ENCODE data around the gene BMPER. TPM values are rescaled to one million over a fixed set of nuclear protein-coding genes. Genes with fewer than 3 reads are reported as not detected.

The BMPER gene
- total RNA-seq, 1 experiment from 2014 or later, result not detected

DNA sequence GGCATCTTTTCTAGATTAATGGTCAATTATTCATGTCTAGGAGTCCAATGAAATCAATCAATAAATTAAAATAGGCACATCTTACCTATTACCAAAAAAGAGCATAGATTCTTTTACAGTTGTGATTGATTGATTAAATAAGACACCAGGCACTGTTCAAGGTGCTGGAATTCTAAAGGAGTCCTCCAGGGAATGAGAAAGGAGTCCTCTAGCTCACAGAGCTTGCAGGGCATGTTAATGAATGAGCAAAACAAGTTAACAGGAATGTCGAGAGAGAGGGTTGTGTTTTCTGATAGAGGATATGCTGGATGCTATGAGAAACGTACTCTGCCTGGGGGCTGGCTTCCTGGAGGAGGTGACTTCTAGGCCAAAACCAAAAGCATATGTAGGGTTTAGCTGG lies 191.4 kb downstream of the BMPER start:
- ChIA-PET CTCF (no interaction called here), POLR2A (no interaction called here)
- no TSS peak for BruUV-seq (replicated peaks)
- H3K9me3 Mint-ChIP-seq (ENCODE audit: unreplicated experiment), result peaks cover 8% of the 10 kb centered on the region
- no peak overlapping the region for H3K4me3 ChIP-seq (ENCODE audit: low read depth, low read length)
- TF ChIP-seq, protein P1, sequence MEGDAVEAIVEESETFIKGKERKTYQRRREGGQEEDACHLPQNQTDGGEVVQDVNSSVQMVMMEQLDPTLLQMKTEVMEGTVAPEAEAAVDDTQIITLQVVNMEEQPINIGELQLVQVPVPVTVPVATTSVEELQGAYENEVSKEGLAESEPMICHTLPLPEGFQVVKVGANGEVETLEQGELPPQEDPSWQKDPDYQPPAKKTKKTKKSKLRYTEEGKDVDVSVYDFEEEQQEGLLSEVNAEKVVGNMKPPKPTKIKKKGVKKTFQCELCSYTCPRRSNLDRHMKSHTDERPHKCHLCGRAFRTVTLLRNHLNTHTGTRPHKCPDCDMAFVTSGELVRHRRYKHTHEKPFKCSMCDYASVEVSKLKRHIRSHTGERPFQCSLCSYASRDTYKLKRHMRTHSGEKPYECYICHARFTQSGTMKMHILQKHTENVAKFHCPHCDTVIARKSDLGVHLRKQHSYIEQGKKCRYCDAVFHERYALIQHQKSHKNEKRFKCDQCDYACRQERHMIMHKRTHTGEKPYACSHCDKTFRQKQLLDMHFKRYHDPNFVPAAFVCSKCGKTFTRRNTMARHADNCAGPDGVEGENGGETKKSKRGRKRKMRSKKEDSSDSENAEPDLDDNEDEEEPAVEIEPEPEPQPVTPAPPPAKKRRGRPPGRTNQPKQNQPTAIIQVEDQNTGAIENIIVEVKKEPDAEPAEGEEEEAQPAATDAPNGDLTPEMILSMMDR (IDR thresholded peaks at IDR 0.05; ENCODE audit: insufficient read depth in 1 of 2, low read depth in 1 of 2, low read length in 1 of 2, severe bottlenecking in 1 of 2, unreplicated experiment in 1 of 2), result no peak
- no peak for DNase-seq
- no peak overlapping the region for H3K27ac Mint-ChIP-seq (ENCODE audit: unreplicated experiment)
- no peaks in the 10 kb centered on the region for H3K4me1 Mint-ChIP-seq (ENCODE audit: low read depth, unreplicated experiment)
- no peaks in the 10 kb centered on the region; the same call in 1 of the 2 replicates for H3K27me3 ChIP-seq (replicated peaks; ENCODE audit: control insufficient read depth, insufficient read depth, low read length)
- H3K4me1 ChIP-seq, result no peaks in the 10 kb centered on the region
- intact Hi-C loops (cut with micrococcal nuclease; ENCODE audit: unreplicated experiment), result no loop called here
- no peaks in the 10 kb centered on the region for H3K27me3 Mint-ChIP-seq (ENCODE audit: insufficient read depth, unreplicated experiment)
- no peaks in the 10 kb centered on the region for H3K9me3 ChIP-seq
- H3K36me3 Mint-ChIP-seq (ENCODE audit: insufficient read depth, unreplicated experiment), result no peaks in the 10 kb centered on the region
- H3K4me3 Mint-ChIP-seq (ENCODE audit: unreplicated experiment), result no peak overlapping the region
- H3K36me3 ChIP-seq (ENCODE audit: control insufficient read depth, insufficient read depth, low read length), result no peaks in the 10 kb centered on the region

DNA sequence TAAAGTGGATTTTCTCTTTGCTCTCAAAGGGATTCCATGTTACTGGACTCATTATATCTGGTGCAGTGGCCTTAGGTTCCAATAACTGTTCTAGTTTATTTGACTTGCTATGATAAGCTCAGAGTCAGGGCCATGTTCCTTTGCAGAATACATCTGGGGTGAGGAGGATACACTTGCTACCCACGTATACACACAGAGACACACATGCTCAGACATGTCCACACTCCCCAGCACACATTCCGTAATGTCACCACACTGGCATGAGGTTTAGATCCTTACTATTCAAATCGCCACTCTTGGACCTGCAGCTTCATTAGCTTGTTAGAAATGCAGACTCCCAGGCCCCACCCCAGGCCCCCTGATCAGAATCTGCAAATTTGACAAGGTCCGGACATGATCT lies 195.3 kb downstream of the BMPER start:
- no TSS peak for BruUV-seq (replicated peaks)
- POLR2A ChIA-PET, result no interaction called here
- no peak for DNase-seq
- Mint-ChIP-seq H3K4me3 (ENCODE audit: unreplicated experiment) (no peak overlapping the region), H3K36me3 (ENCODE audit: insufficient read depth, unreplicated experiment) (no peaks in the 10 kb centered on the region), H3K9me3 (ENCODE audit: unreplicated experiment) (no peaks in the 10 kb centered on the region), H3K27me3 (ENCODE audit: insufficient read depth, unreplicated experiment) (peaks cover 3% of the 10 kb centered on the region), H3K27ac (ENCODE audit: unreplicated experiment) (no peak overlapping the region), H3K4me1 (ENCODE audit: low read depth, unreplicated experiment) (no peaks in the 10 kb centered on the region)
- CTCF ChIA-PET, result no interaction called here
- no peaks in the 10 kb centered on the region for H3K9me3 ChIP-seq
- no peaks in the 10 kb centered on the region for H3K36me3 ChIP-seq (ENCODE audit: control insufficient read depth, insufficient read depth, low read length)
- TF ChIP-seq, protein P1 (IDR thresholded peaks at IDR 0.05; ENCODE audit: insufficient read depth in 1 of 2, low read depth in 1 of 2, low read length in 1 of 2, severe bottlenecking in 1 of 2, unreplicated experiment in 1 of 2), result no peak
- H3K4me3 ChIP-seq (ENCODE audit: low read depth, low read length), result no peak overlapping the region
- intact Hi-C loops (cut with micrococcal nuclease; ENCODE audit: unreplicated experiment), result no loop called here
- H3K4me1 ChIP-seq, result no peaks in the 10 kb centered on the region
- H3K27me3 ChIP-seq (replicated peaks; ENCODE audit: control insufficient read depth, insufficient read depth, low read length), result no peaks in the 10 kb centered on the region; the same call in 1 of the 2 replicates

DNA sequence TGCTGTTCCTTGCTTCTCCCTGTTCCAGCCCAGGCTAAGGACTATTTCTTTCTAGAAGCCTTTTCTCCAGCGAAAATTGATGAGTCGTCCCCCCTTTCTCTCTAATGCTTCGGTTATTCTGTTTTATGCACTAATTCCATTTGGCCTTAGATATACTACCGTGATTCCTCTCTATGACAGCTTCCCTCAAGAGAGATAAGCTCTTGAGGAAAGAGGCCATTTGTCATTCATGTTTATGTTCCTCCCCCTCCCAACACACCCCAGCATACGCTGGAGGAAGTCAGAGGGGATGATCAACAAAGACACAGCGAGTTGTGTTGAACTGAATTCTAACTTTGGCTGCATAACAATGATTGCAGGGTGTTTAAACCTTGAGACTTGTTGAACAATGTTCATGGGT lies 198.8 kb downstream of the BMPER start:
- Mint-ChIP-seq H3K9me3 (ENCODE audit: unreplicated experiment) (no peaks in the 10 kb centered on the region), H3K4me3 (ENCODE audit: unreplicated experiment) (no peak overlapping the region), H3K27ac (ENCODE audit: unreplicated experiment) (no peak overlapping the region), H3K27me3 (ENCODE audit: insufficient read depth, unreplicated experiment) (peaks cover 7% of the 10 kb centered on the region), H3K36me3 (ENCODE audit: insufficient read depth, unreplicated experiment) (no peaks in the 10 kb centered on the region), H3K4me1 (ENCODE audit: low read depth, unreplicated experiment) (no peaks in the 10 kb centered on the region)
- Histone ChIP-seq H3K27me3 (replicated peaks; ENCODE audit: control insufficient read depth, insufficient read depth, low read length) (no peaks in the 10 kb centered on the region), H3K36me3 (ENCODE audit: control insufficient read depth, insufficient read depth, low read length) (no peaks in the 10 kb centered on the region), H3K9me3 (no peaks in the 10 kb centered on the region), H3K4me3 (ENCODE audit: low read depth, low read length) (no peak overlapping the region), H3K4me1 (no peaks in the 10 kb centered on the region)
- POLR2A ChIA-PET, result no interaction called here
- intact Hi-C loops (cut with micrococcal nuclease; ENCODE audit: unreplicated experiment), result no loop called here
- BruUV-seq (replicated peaks), result no TSS peak
- TF ChIP-seq, protein P1 (IDR thresholded peaks at IDR 0.05; ENCODE audit: insufficient read depth in 1 of 2, low read depth in 1 of 2, low read length in 1 of 2, severe bottlenecking in 1 of 2, unreplicated experiment in 1 of 2), result no peak
- CTCF ChIA-PET, result no interaction called here
- DNase-seq, result no peak
